Fibroblast of the aortic adventitia (primary cell): Measurements from ENCODE around the gene VWF. TPM values are rescaled to one million over a fixed set of nuclear protein-coding genes. Genes with fewer than 3 reads are reported as not detected.

ENCODE experiments used
- DNase-seq: peaks from one replicate; pipeline ENCODE4 v3.0.0-alpha.2; 2010; ENCODE audit warnings: low read depth
- H3K4me3 ChIP-seq: 2 replicates; pipeline ENCODE4 v1.5.1; 2011; ENCODE audit warnings: low read depth, mild to moderate bottlenecking, control low read depth, low read length, moderate library complexity
- small RNA-seq: library from RNA; depleted of rRNA; stranded (forward); fragments of <200 nt; gene quantifications from one replicate; pipeline ENCODE3, GENCODE V24; 2012
- total RNA-seq: library from RNA; depleted of rRNA; stranded (reverse); fragments of >200 nt; gene quantifications from 2 replicates; pipeline ENCODE4 v1.2.3, GENCODE V29; 2012; ENCODE audit warnings: low replicate concordance
- TF ChIP-seq, protein P1 (sequence below): IDR thresholded peaks from 2 replicates; pipeline ENCODE4 v1.5.1; 2011; ENCODE audit warnings: mild to moderate bottlenecking, low read length, control low read depth, inconsistent platforms; ENCODE audit not compliant: insufficient read depth

VWF gene
- total RNA-seq, 1 donor, result 1.4 TPM

DNA sequence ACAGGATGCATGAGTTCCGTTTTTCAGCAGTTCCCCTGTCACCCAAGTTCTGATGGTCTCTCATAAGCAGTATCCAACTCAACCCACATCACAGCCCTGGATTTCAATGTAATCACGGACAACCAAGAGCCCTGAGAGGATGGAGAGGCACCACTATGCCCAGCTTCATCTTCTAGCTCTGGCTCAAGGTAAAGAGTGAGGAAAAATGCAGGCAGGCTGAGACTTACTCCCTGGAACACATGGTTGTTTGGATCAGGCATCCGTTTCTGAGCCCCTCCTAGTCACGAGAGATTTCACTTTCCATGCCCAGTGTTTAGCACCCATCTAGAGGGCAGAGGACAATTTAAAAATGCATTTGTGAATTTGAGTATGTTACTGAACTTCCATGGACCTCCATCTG is 224.4 kb downstream of the VWF start:
- TF ChIP-seq, protein P1, sequence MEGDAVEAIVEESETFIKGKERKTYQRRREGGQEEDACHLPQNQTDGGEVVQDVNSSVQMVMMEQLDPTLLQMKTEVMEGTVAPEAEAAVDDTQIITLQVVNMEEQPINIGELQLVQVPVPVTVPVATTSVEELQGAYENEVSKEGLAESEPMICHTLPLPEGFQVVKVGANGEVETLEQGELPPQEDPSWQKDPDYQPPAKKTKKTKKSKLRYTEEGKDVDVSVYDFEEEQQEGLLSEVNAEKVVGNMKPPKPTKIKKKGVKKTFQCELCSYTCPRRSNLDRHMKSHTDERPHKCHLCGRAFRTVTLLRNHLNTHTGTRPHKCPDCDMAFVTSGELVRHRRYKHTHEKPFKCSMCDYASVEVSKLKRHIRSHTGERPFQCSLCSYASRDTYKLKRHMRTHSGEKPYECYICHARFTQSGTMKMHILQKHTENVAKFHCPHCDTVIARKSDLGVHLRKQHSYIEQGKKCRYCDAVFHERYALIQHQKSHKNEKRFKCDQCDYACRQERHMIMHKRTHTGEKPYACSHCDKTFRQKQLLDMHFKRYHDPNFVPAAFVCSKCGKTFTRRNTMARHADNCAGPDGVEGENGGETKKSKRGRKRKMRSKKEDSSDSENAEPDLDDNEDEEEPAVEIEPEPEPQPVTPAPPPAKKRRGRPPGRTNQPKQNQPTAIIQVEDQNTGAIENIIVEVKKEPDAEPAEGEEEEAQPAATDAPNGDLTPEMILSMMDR, result no peak
- no peak overlapping the region for H3K4me3 ChIP-seq
- DNase-seq, result no peak

DNA sequence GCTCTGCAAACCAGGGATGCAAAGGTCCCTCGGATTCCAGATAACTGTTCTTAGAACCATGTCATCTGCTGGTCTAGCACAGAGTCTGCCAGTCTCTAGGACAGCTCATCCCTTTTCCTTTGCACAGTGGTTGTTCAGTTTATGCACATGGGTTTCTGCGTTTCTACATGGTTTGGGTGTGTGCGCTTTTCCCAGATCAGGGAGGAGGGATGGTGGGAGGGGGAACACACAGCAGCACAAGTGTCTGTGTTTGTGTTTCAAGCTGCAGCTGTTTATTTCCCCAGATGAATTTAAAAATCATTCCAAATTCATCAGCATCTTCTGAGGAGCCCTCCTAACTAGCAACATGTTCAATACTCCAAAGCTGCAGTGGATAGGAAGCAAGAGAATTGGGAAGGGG is 224.8 kb downstream of the VWF start:
- H3K4me3 ChIP-seq, result no peak overlapping the region
- no peak for DNase-seq

DNA sequence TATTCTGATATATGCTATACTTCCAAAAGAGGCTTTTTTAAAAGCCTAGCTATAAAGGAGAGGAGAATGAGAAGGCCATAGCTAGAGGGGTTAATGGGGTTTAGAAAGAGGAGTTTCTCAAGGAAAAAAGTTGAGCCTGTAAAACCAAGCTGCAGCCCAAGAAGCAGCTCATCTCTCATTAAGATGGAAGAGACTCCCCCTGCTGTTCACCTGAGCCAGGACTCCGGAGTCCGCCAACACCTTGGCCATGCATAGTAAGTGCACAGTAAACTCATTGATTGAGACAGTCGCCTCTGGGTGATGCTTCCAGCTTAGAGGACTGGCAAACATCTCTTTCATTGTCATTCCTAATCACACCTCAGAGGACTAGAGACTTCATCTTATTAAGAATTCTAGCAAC is 225.6 kb downstream of the VWF start:
- DNase-seq, result no peak
- no peak overlapping the region for H3K4me3 ChIP-seq
- TF ChIP-seq, protein P1, result no peak

More for the DNA sequence above, 224.8 kb downstream of the VWF start:
- TF ChIP-seq, protein P1, result no peak

Small RNA genes lying within 50 kb of the gene (small RNA-seq; reads per million reads assigned to genes)
- not detected for gene RN7SL69P

Other genes with a start within 250 kb of the VWF start
- gene ANO2, start 179.4 kb downstream of the VWF start, total RNA-seq, result not detected in 2 replicates
- gene CD9, start 75.7 kb upstream of the VWF start, total RNA-seq, result 56.2 and 407 TPM in 2 replicates
- gene PLEKHG6, start 186.0 kb upstream of the VWF start, total RNA-seq, result not detected in 2 replicates
- gene TNFRSF1A, start 217.4 kb upstream of the VWF start, total RNA-seq, result 146 and 207 TPM in 2 replicates